CD4-positive, alpha-beta memory T cell (primary cell): ENCODE measurements around the gene SEMA6A. TPM values are rescaled to one million over a fixed set of nuclear protein-coding genes. Genes with fewer than 3 reads are reported as not detected.

ENCODE experiments used
- CTCF ChIA-PET: fragments of 350-600 bp; sonication (Branson Sonifier 250); formaldehyde crosslinking; loops from one replicate; lab custom pipeline; 2021; ENCODE audit warnings: inconsistent platforms; ENCODE audit not compliant: partially characterized antibody; lab: Charles Lee
- POLR2A ChIA-PET: fragments of 350-600 bp; sonication (Branson Sonifier 250); formaldehyde crosslinking; loops from one replicate; lab custom pipeline; 2021; ENCODE audit not compliant: partially characterized antibody; lab: Charles Lee
- DNase-seq, 5 donors: peaks; one replicate each; pipeline versions ENCODE4 v3.0.0 to v3.0.0-alpha.2; 2020 to 2022; ENCODE audit warnings: mixed read lengths in 1 of 5
- H3K27ac ChIP-seq: one replicate; pipeline ENCODE4 v1.7.0; 2013; ENCODE audit warnings: low read depth, low read length
- H3K27me3 ChIP-seq: 2 replicates; pipeline ENCODE4 v1.7.0; 2013; ENCODE audit warnings: mild to moderate bottlenecking, low read length, moderate library complexity; ENCODE audit not compliant: insufficient read depth
- H3K36me3 ChIP-seq: 2 replicates; pipeline ENCODE4 v1.7.0; 2013; ENCODE audit warnings: mild to moderate bottlenecking, low read length, moderate library complexity; ENCODE audit not compliant: insufficient read depth
- H3K4me1 ChIP-seq: 2 replicates; pipeline ENCODE4 v1.7.0; 2013; ENCODE audit warnings: mild to moderate bottlenecking, low read length, moderate library complexity; ENCODE audit not compliant: insufficient read depth
- H3K4me3 ChIP-seq, 2 donors: one replicate each; pipeline ENCODE4 v1.7.0; 2013; ENCODE audit warnings: low read length in 2 of 2, mild to moderate bottlenecking in 1 of 2
- H3K9me3 ChIP-seq, 2 donors: one replicate each; pipeline ENCODE4 v1.7.0; 2013; ENCODE audit warnings: low read length in 2 of 2, control low read depth in 1 of 2; ENCODE audit not compliant: control insufficient read depth in 1 of 2
- H3K27ac Mint-ChIP-seq, 7 donors: one replicate each; pipeline ENCODE4 v1.8.0; 2020 to 2021; ENCODE audit warnings: mixed read lengths in 7 of 7, mild to moderate bottlenecking in 6 of 7, inconsistent platforms in 3 of 7, moderate library complexity in 3 of 7
- H3K27me3 Mint-ChIP-seq, 2 donors: one replicate each; pipeline ENCODE4 v1.8.0; 2020 to 2021; ENCODE audit warnings: mixed read lengths in 2 of 2
- H3K36me3 Mint-ChIP-seq, 2 donors: one replicate each; pipeline ENCODE4 v1.8.0; 2020 to 2021; ENCODE audit warnings: mixed read lengths in 2 of 2, inconsistent platforms in 1 of 2, mild to moderate bottlenecking in 1 of 2
- H3K4me1 Mint-ChIP-seq, 4 donors: one replicate each; pipeline ENCODE4 v1.8.0; 2020 to 2021; ENCODE audit warnings: mixed read lengths in 4 of 4, mild to moderate bottlenecking in 1 of 4
- H3K4me3 Mint-ChIP-seq, 8 donors: one replicate each; pipeline ENCODE4 v1.8.0; 2020 to 2021; ENCODE audit warnings: mixed read lengths in 8 of 8, mild to moderate bottlenecking in 7 of 8, moderate library complexity in 6 of 8, inconsistent platforms in 3 of 8
- H3K9me3 Mint-ChIP-seq, 8 donors: one replicate each; pipeline ENCODE4 v1.8.0; 2020 to 2021; ENCODE audit warnings: mixed read lengths in 8 of 8, mild to moderate bottlenecking in 5 of 8, inconsistent platforms in 3 of 8, moderate library complexity in 1 of 8
- intact Hi-C: fragments of 100-400 bp; cut with micrococcal nuclease; formaldehyde crosslinking; loops from one replicate; pipeline ENCODE4 v1.15.1; 2023
- polyA plus RNA-seq, 2 donors: library from polyadenylated mRNA; unstranded; fragments of 300-500 nt; fragmentation: Illumina TruSeq; gene quantifications; one replicate each; pipeline ENCODE4 v1.2.3, GENCODE V29; 2021
- total RNA-seq, 2 experiments: library from RNA; stranded (reverse); gene quantifications; one replicate each; pipeline ENCODE4 v1.2.3, GENCODE V29; 2021

SEMA6A gene
- total and polyA plus RNA-seq, 4 experiments from 2014 or later, result 0.20 to 1.2 TPM; not detected in 2

GRCh38 chr5:116467465-116467843, 107.2 kb downstream of the SEMA6A start:
- POLR2A ChIA-PET, result no interaction called here

GRCh38 chr5:116466727-116467464, 107.7 kb downstream of the SEMA6A start:
- intact Hi-C loops, result no loop called here
- H3K27me3 ChIP-seq, result no peaks in the 10 kb centered on the region
- H3K4me1 ChIP-seq, result no peaks in the 10 kb centered on the region
- Mint-ChIP-seq H3K27ac (no peak overlapping the region), H3K27me3 (no peaks in the 10 kb centered on the region), H3K4me3 (no peak overlapping the region), H3K4me1 (no peaks in the 10 kb centered on the region), H3K9me3 (peaks cover 0 to 26% (median 6%) of the 10 kb centered on the region in 8 donors), H3K36me3 (peaks cover 14 to 49% of the 10 kb centered on the region in 2 donors)
- DNase-seq, result no peak
- POLR2A ChIA-PET, result no interaction called here
- no peak overlapping the region for H3K27ac ChIP-seq
- CTCF ChIA-PET, result no interaction called here
- H3K36me3 ChIP-seq, result no peaks in the 10 kb centered on the region
- no peaks in the 10 kb centered on the region for H3K9me3 ChIP-seq
- no peak overlapping the region for H3K4me3 ChIP-seq

More at GRCh38 chr5:116467465-116467843, 107.2 kb downstream of the SEMA6A start:
- Histone ChIP-seq H3K4me1 (no peaks in the 10 kb centered on the region), H3K4me3 (no peak overlapping the region), H3K9me3 (no peaks in the 10 kb centered on the region), H3K27me3 (no peaks in the 10 kb centered on the region), H3K36me3 (no peaks in the 10 kb centered on the region), H3K27ac (no peak overlapping the region)
- no peaks in the 10 kb centered on the region for H3K4me1 Mint-ChIP-seq
- no peak overlapping the region for H3K27ac Mint-ChIP-seq
- peaks cover 18 to 55% of the 10 kb centered on the region in 2 donors for H3K36me3 Mint-ChIP-seq
- no peaks in the 10 kb centered on the region for H3K27me3 Mint-ChIP-seq
- DNase-seq, result no peak
- H3K9me3 Mint-ChIP-seq, result peaks cover 0 to 26% (median 6%) of the 10 kb centered on the region in 8 donors
- intact Hi-C loops, result no loop called here
- no peak overlapping the region for H3K4me3 Mint-ChIP-seq
- CTCF ChIA-PET, result no interaction called here

DNA sequence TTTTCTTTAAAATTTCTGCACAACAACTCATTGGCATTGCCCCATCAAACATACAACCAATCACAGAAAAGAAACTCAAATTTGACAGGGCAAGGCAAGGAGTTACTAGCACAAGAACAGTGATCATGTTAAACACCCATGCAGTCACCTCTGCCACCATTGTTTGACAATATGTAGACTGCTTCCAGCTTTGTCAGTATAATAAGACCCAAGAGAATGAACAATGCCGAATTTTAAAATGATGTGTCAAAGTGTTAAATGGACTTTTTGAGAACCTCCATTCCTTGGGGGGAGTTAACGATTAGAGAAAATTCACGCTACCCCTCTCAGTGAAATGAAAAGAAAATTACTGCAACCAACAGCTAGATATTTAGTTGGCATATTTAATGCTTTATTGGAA, 109.2 kb downstream of the SEMA6A start:
- no peaks in the 10 kb centered on the region for H3K27me3 ChIP-seq
- intact Hi-C loops, result no loop called here
- H3K4me3 ChIP-seq, result no peak overlapping the region
- no peak for DNase-seq
- H3K36me3 Mint-ChIP-seq, result peaks cover 14 to 39% of the 10 kb centered on the region in 2 donors
- H3K27ac ChIP-seq, result no peak overlapping the region
- peaks cover 0 to 23% (median 6%) of the 10 kb centered on the region in 8 donors for H3K9me3 Mint-ChIP-seq
- H3K9me3 ChIP-seq, result no peaks in the 10 kb centered on the region
- H3K27me3 Mint-ChIP-seq, result no peaks in the 10 kb centered on the region
- H3K4me1 ChIP-seq, result no peaks in the 10 kb centered on the region
- H3K4me1 Mint-ChIP-seq, result no peaks in the 10 kb centered on the region
- ChIA-PET POLR2A (no interaction called here), CTCF (no interaction called here)
- no peak overlapping the region for H3K4me3 Mint-ChIP-seq
- H3K36me3 ChIP-seq, result no peaks in the 10 kb centered on the region
- H3K27ac Mint-ChIP-seq, result no peak overlapping the region

DNA sequence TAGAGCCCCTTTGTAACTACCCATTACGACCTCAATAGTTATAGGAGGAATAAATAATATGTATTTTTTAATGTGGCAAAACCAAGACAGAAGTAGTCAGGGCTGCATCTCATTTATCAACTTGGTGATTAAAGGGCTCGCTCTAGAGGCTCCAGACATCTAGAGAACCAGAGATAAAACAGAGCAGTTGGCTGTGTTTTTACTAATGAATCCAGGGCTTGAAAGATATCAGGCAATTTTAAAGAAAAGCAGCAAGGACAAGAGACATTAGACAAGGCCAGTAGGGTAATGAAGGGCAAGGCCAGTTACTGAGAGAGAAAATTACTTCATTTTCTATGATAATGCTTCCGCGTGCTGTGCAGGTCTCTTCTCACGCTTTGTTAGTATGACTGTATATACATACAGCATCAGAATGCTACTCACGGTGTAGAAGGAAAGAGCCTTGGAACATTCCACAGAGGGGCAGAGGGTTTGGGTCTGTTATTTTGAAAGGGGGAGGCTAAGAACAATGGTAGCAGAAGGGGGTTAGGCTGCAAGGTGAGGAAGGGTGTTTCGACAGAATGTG, 110.4 kb downstream of the SEMA6A start:
- ChIA-PET POLR2A (no interaction called here), CTCF (no interaction called here)
- no peak overlapping the region for H3K4me3 Mint-ChIP-seq
- H3K27ac Mint-ChIP-seq, result no peak overlapping the region
- peaks cover 0 to 23% (median 6%) of the 10 kb centered on the region in 8 donors for H3K9me3 Mint-ChIP-seq
- Histone ChIP-seq H3K4me3 (no peak overlapping the region), H3K9me3 (no peaks in the 10 kb centered on the region), H3K4me1 (no peaks in the 10 kb centered on the region), H3K36me3 (no peaks in the 10 kb centered on the region), H3K27ac (no peak overlapping the region), H3K27me3 (no peaks in the 10 kb centered on the region)
- intact Hi-C loops, result no loop called here
- H3K27me3 Mint-ChIP-seq, result no peaks in the 10 kb centered on the region
- no peaks in the 10 kb centered on the region for H3K4me1 Mint-ChIP-seq
- H3K36me3 Mint-ChIP-seq, result peaks cover 14 to 43% of the 10 kb centered on the region in 2 donors
- no peak for DNase-seq

GRCh38 chr5:116462500-116462899, 112.1 kb downstream of the SEMA6A start:
- peaks cover 14 to 29% of the 10 kb centered on the region in 2 donors for H3K36me3 Mint-ChIP-seq
- no peak overlapping the region for H3K27ac Mint-ChIP-seq
- H3K4me1 Mint-ChIP-seq, result no peaks in the 10 kb centered on the region
- H3K27me3 Mint-ChIP-seq, result no peaks in the 10 kb centered on the region
- DNase-seq, result no peak
- H3K4me3 Mint-ChIP-seq, result no peak overlapping the region
- Histone ChIP-seq H3K27ac (no peak overlapping the region), H3K9me3 (no peaks in the 10 kb centered on the region), H3K27me3 (no peaks in the 10 kb centered on the region), H3K36me3 (no peaks in the 10 kb centered on the region), H3K4me3 (no peak overlapping the region), H3K4me1 (no peaks in the 10 kb centered on the region)
- intact Hi-C loops, result no loop called here
- POLR2A ChIA-PET, result no interaction called here
- H3K9me3 Mint-ChIP-seq, result peaks cover 0 to 9% (median 2%) of the 10 kb centered on the region in 8 donors
- CTCF ChIA-PET, result no interaction called here

DNA sequence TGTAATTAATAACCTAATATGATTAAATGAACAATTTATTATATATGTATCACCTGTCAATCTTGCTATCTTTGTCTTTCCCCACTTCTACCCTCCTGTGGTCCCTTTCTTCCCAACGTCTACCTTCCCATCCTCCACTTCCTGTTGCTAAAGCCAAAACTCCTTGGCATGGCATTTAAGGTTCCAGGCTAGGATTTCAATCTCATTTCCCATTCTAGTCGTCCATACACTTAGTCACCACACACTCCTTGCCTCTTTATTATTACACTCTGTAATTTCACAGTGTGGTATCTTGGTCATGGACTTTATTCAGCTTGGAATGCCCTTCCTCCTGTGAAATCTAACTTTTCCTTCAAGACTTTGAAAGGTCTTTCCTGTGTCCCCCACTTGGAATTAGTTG, 115.3 kb downstream of the SEMA6A start:
- Histone ChIP-seq H3K27ac (no peak overlapping the region), H3K4me3 (no peak overlapping the region), H3K4me1 (no peaks in the 10 kb centered on the region), H3K36me3 (no peaks in the 10 kb centered on the region), H3K9me3 (no peaks in the 10 kb centered on the region), H3K27me3 (no peaks in the 10 kb centered on the region)
- POLR2A ChIA-PET, result no interaction called here
- Mint-ChIP-seq H3K36me3 (peaks cover under 1 to 10% of the 10 kb centered on the region in 2 donors), H3K27ac (no peak overlapping the region), H3K4me3 (no peak overlapping the region), H3K9me3 (peaks cover 0 to under 1% (median 0%) of the 10 kb centered on the region in 8 donors), H3K4me1 (peaks cover 0 to under 1% (median 0%) of the 10 kb centered on the region in 4 donors), H3K27me3 (no peaks in the 10 kb centered on the region)
- DNase-seq, result no peak
- intact Hi-C loops, result no loop called here
- CTCF ChIA-PET, result no interaction called here

GRCh38 chr5:116457062-116457461, 117.6 kb downstream of the SEMA6A start:
- peaks cover 6 to 13% of the 10 kb centered on the region in 2 donors for H3K36me3 Mint-ChIP-seq
- intact Hi-C loops, result no loop called here
- Histone ChIP-seq H3K4me3 (no peak overlapping the region), H3K4me1 (no peaks in the 10 kb centered on the region), H3K27ac (no peak overlapping the region), H3K27me3 (no peaks in the 10 kb centered on the region), H3K9me3 (no peaks in the 10 kb centered on the region), H3K36me3 (no peaks in the 10 kb centered on the region)
- H3K9me3 Mint-ChIP-seq, result no peaks in the 10 kb centered on the region
- H3K4me1 Mint-ChIP-seq, result peaks cover 0 to 7% (median 0%) of the 10 kb centered on the region in 4 donors
- H3K27ac Mint-ChIP-seq, result no peak overlapping the region
- no peaks in the 10 kb centered on the region for H3K27me3 Mint-ChIP-seq
- ChIA-PET CTCF (no interaction called here), POLR2A (no interaction called here)
- no peak for DNase-seq
- no peak overlapping the region for H3K4me3 Mint-ChIP-seq
